HG02938 (cell line): ENCODE measurements around the gene TLR4.

Source experiments
- ATAC-seq: cut with Tn5 transposase; IDR thresholded peaks from one replicate; pipeline ENCODE4 v1.9.1; 2021; ENCODE audit warnings: mild to moderate bottlenecking, moderate library complexity; ENCODE audit not compliant: unreplicated experiment

TLR4 gene

GRCh38 chr9:117742131-117742530 is 37.9 kb downstream of the TLR4 start:
- no peak for ATAC-seq

GRCh38 chr9:117744369-117744768 is 40.2 kb downstream of the TLR4 start:
- no peak for ATAC-seq

- ATAC-seq, result no peak
Measured at GRCh38 chr9:117744856-117745389, 40.7 kb downstream of the TLR4 start.

GRCh38 chr9:117745598-117745997 is 41.4 kb downstream of the TLR4 start:
- ATAC-seq, result no peak

GRCh38 chr9:117746263-117746662 is 42.1 kb downstream of the TLR4 start:
- no peak for ATAC-seq

- ATAC-seq, result no peak
Measured at GRCh38 chr9:117747386-117747970, 43.3 kb downstream of the TLR4 start.

- no peak for ATAC-seq
Measured at GRCh38 chr9:117750401-117750800, 46.2 kb downstream of the TLR4 start.

- ATAC-seq, result no peak
Measured at GRCh38 chr9:117752894-117753293, 48.7 kb downstream of the TLR4 start.

GRCh38 chr9:117757561-117758190 is 53.5 kb downstream of the TLR4 start:
- ATAC-seq, result no peak

- ATAC-seq, result no peak
Measured at GRCh38 chr9:117763314-117763713, 59.1 kb downstream of the TLR4 start.

GRCh38 chr9:117768750-117769395 is 64.7 kb downstream of the TLR4 start:
- no peak for ATAC-seq

GRCh38 chr9:117771136-117771535 is 66.9 kb downstream of the TLR4 start:
- ATAC-seq, result no peak

- ATAC-seq, result no peak
Measured at GRCh38 chr9:117772960-117773359, 68.8 kb downstream of the TLR4 start.
